Pancreas (tissue), 10 donors: ENCODE measurements around the gene IL1RL2. TPM values are rescaled to one million over a fixed set of nuclear protein-coding genes. Genes with fewer than 3 reads are reported as not detected.

ENCODE experiments used
- ATAC-seq, 4 donors: fragments of 200-7000 bp; cut with Tn5 transposase; one replicate each; pipeline versions ENCODE4 v1.8.0 to v1.9.1; 2020; ENCODE audit warnings: mild to moderate bottlenecking in 4 of 4, moderate library complexity in 4 of 4
- DNase-seq, 6 donors: peaks; one replicate each; pipeline ENCODE4 v3.0.0-alpha.2; 2020
- FAIRE-seq: peaks from 2 replicates; lab custom pipeline; 2012; peaks lifted over from hg19 to GRCh38; lab: Jason Lieb, UNC
- H3K27ac ChIP-seq, 4 donors: fragments of 200-600 bp; sonication (generic); 1 replicate in 3 of 4; 2 replicates in 1 of 4; pipeline versions ENCODE4 v1.5.0 to v1.8.0; 2020
- H3K27me3 ChIP-seq, 4 donors: fragments of 200-600 bp; one replicate each; pipeline ENCODE4 v1.8.0; 2021
- H3K36me3 ChIP-seq, 3 donors: fragments of 200-600 bp; sonication (generic) in 1 of 3; one replicate each; pipeline versions ENCODE4 v1.5.0 to v1.8.0; 2020 to 2021
- H3K4me1 ChIP-seq, 3 donors: fragments of 200-600 bp; one replicate each; pipeline ENCODE4 v1.8.0; 2021
- H3K4me3 ChIP-seq, 4 donors: fragments of 200-600 bp; sonication (generic) in 2 of 4; one replicate each; pipeline versions ENCODE4 v1.5.0 to v1.8.0; 2020 to 2021
- H3K9me3 ChIP-seq, 4 donors: fragments of 200-600 bp; one replicate each; pipeline ENCODE4 v1.8.0; 2021
- CTCF ChIP-seq, 4 donors: fragments of 200-600 bp; sonication (generic) in 3 of 4; IDR thresholded peaks; one replicate each; pipeline versions ENCODE4 v1.5.0 to v1.8.0; 2021; ENCODE audit warnings: antibody characterized with exemption in 4 of 4
- WGBS, 2 donors: extraction: QIAGEN DNeasy Blood & Tissue Kit; methylation state at CpG; one replicate each; pipeline ENCODE4 v1.1.7; 2013; 5-methylcytosine and 5-hydroxymethylcytosine counted together
- intact Hi-C, 3 donors: fragments of 100-400 bp; cut with DNase I; formaldehyde crosslinking; loops; one replicate each; pipeline versions ENCODE4 v1.11.1 to v1.14.2; 2022
- polyA plus RNA-seq, 2 donors: library from polyadenylated mRNA; stranded (reverse); fragments of 200-250 nt; gene quantifications; one replicate each; pipeline ENCODE4 v1.2.3, GENCODE V29; 2013
- total RNA-seq, 6 donors: library from RNA; stranded (reverse); fragmentation: NEBNext Ultra II Directional in 4 of 6; extraction: Animal tissue kit (Norgen Biotek cat#: 25700) in 4 of 6; gene quantifications; one replicate each; pipeline versions ENCODE4 v1.2.1 to v1.2.4, GENCODE V29; 2021 to 2023
- donor health status: healthy with polysubstance abuse.
- donor health status: DM: no; HTN: no; CAD: no; lungs with moderate emphysema.
- donor health status: DM: no; HTN: no; CAD: no.
- donor health status: control.
- donor health status: control.
- donor health status: Bipolar disorder and iron deficiency.
- donor health status: DM: yes; HTN: yes; CAD: no.
- donor health status: DM: no; HTN: no; CAD: no.
- donor health status: DM: no; HTN: no; CAD: no.
- donor health status: DM: yes; HTN: yes; CAD: no.

Gene IL1RL2
- total and polyA plus RNA-seq, 8 donors = 0.12 to 1.2 (median 0.34) TPM

- Histone ChIP-seq H3K9me3 (no peaks in the 10 kb centered on the region), H3K27ac (no peak overlapping the region), H3K36me3 (no peaks in the 10 kb centered on the region), H3K4me3 (no peak overlapping the region), H3K4me1 (peaks cover 0 to 3% (median 0%) of the 10 kb centered on the region in 3 donors), H3K27me3 (no peaks in the 10 kb centered on the region)
- no peak for DNase-seq
- WGBS, 2 donors = 41 to 45% methylated on average over 2 of the region's 2 CpGs
- no peak for TF ChIP-seq CTCF (IDR thresholded peaks at IDR 0.05)
- ATAC-seq = no peak
- intact Hi-C loops = no loop called here
- no peak for FAIRE-seq
These were observed 2.8 kb upstream of the IL1RL2 start for GRCh38 chr2:102184018-102184417.

GRCh38 chr2:102184568-102184967 is 2.3 kb upstream of the IL1RL2 start:
- no peaks in the 10 kb centered on the region for H3K27me3 ChIP-seq
- peaks cover 0 to under 1% (median 0%) of the 10 kb centered on the region in 3 donors for H3K4me1 ChIP-seq
- 95 to 97% methylated on average over 1 of the region's 1 CpG for WGBS, 2 donors
- ATAC-seq = no peak
- no peak for FAIRE-seq
- H3K27ac ChIP-seq = no peak overlapping the region
- DNase-seq = no peak
- H3K9me3 ChIP-seq = no peaks in the 10 kb centered on the region
- no peaks in the 10 kb centered on the region for H3K36me3 ChIP-seq
- TF ChIP-seq CTCF (IDR thresholded peaks at IDR 0.05) = no peak
- no peak overlapping the region for H3K4me3 ChIP-seq
- intact Hi-C loops = no loop called here

GRCh38 chr2:102185347-102185746 is 1.5 kb upstream of the IL1RL2 start:
- no peak for DNase-seq
- Histone ChIP-seq H3K4me3 (no peak overlapping the region), H3K27me3 (no peaks in the 10 kb centered on the region), H3K27ac (no peak overlapping the region), H3K9me3 (no peaks in the 10 kb centered on the region), H3K4me1 (peaks cover 0 to 3% (median 2%) of the 10 kb centered on the region in 3 donors), H3K36me3 (no peaks in the 10 kb centered on the region)
- WGBS, 2 donors = 9 to 10% methylated on average over 2 of the region's 2 CpGs
- TF ChIP-seq CTCF (IDR thresholded peaks at IDR 0.05) = peak; percentile 6 to 20 (median 18)
- intact Hi-C loops = no loop called here
- ATAC-seq = peak in 1 of 4 donors; percentile 23
- no peak for FAIRE-seq

GRCh38 chr2:102187496-102188150 is 800 bp downstream of the IL1RL2 start:
- no peak for TF ChIP-seq CTCF (IDR thresholded peaks at IDR 0.05)
- H3K36me3 ChIP-seq = no peaks in the 10 kb centered on the region
- peak; percentile 46 to 77 (median 67) for ATAC-seq
- WGBS, 2 donors = 43 to 47% methylated on average over 41 to 50 of the region's 50 CpGs
- peak overlapping the region in 2 of 4 donors; percentile 9 to 32 for H3K27ac ChIP-seq
- no peaks in the 10 kb centered on the region for H3K27me3 ChIP-seq
- DNase-seq = peak in 4 of 6 donors; percentile 29 to 69 (median 44)
- FAIRE-seq = no peak
- intact Hi-C loops = no loop called here
- H3K9me3 ChIP-seq = no peaks in the 10 kb centered on the region
- H3K4me1 ChIP-seq = peaks cover 0 to 10% (median 7%) of the 10 kb centered on the region in 3 donors
- peak overlapping the region in 3 of 4 donors; percentile 5 to 40 (median 25) for H3K4me3 ChIP-seq
